Right ventricle myocardium inferior (tissue), 1 donor: ENCODE data around the gene RIT1. TPM values are rescaled to one million over a fixed set of nuclear protein-coding genes. Genes with fewer than 3 reads are reported as not detected.
"Not testable (repeated sequence)": the region's sequence is repeated elsewhere in the genome, so short reads cannot be mapped to it uniquely, and the experiment has no call there.

ENCODE experiments used
- ATAC-seq: fragments of 200-7000 bp; cut with Tn5 transposase; one replicate; pipeline ENCODE4 v1.9.1; 2020; ENCODE audit warnings: mild to moderate bottlenecking, moderate library complexity
- DNase-seq: peaks from one replicate; pipeline ENCODE4 v3.0.0; 2021; ENCODE audit errors: missing footprints
- intact Hi-C: fragments of 100-400 bp; cut with DNase I; formaldehyde crosslinking; loops from one replicate; pipeline ENCODE4 v1.11.0; 2022
- total RNA-seq: library from RNA; stranded (reverse); fragmentation: NEBNext Ultra II Directional; extraction: Animal tissue kit (Norgen Biotek cat#: 25700); gene quantifications from one replicate; pipeline ENCODE4 v1.2.1, GENCODE V29; 2021
- donor health status: DM: no; HTN: yes; CAD: no; lungs with severe emphysema.

The RIT1 gene
- total RNA-seq, 1 donor from 2014 or later, result 21.7 TPM

GRCh38 chr1:155904261-155904660, 6.9 kb downstream of the RIT1 start:
- intact Hi-C loops, result no loop called here
- DNase-seq (no peak), ATAC-seq (no peak)

GRCh38 chr1:155900161-155900560, 11.0 kb downstream of the RIT1 start:
- ATAC-seq (no peak), DNase-seq (no peak)

GRCh38 chr1:155899683-155900082, 11.5 kb downstream of the RIT1 start:
- intact Hi-C loops, result no loop called here
- DNase-seq (no peak), ATAC-seq (no peak)

More at GRCh38 chr1:155900161-155900560, 11.0 kb downstream of the RIT1 start:
- intact Hi-C loops, result no loop called here

GRCh38 chr1:155898888-155899287, 12.3 kb downstream of the RIT1 start:
- ATAC-seq, result no peak
- intact Hi-C loops, result no loop called here
- no peak for DNase-seq

- intact Hi-C loops, result no loop called here
These were observed 13.4 kb downstream of the RIT1 start for GRCh38 chr1:155897746-155898145.

GRCh38 chr1:155896476-155896875, 14.7 kb downstream of the RIT1 start:
- ATAC-seq, intact Hi-C loops, DNase-seq: not testable (repeated sequence)

More at GRCh38 chr1:155897746-155898145, 13.4 kb downstream of the RIT1 start:
- no peak for ATAC-seq
- no peak for DNase-seq

GRCh38 chr1:155895617-155896016, 15.5 kb downstream of the RIT1 start:
- ATAC-seq, intact Hi-C loops, DNase-seq: not testable (repeated sequence)

- intact Hi-C loops, result loop anchor here (2.0 kb wide), 1 partner anchor 33 kb away; no protein-coding TSS in a partner anchor
- no peak for DNase-seq
- no peak for ATAC-seq
These were observed 17.6 kb downstream of the RIT1 start for GRCh38 chr1:155893389-155894142.

- no peak for DNase-seq
- intact Hi-C loops, result loop anchor here (2.0 kb wide), 1 partner anchor 32 kb away; no protein-coding TSS in a partner anchor
- ATAC-seq, result no peak
These were observed 18.4 kb downstream of the RIT1 start for GRCh38 chr1:155892796-155893195.

GRCh38 chr1:155890251-155890650, 20.9 kb downstream of the RIT1 start:
- DNase-seq (no peak), ATAC-seq (no peak)
- intact Hi-C loops, result no loop called here

- intact Hi-C loops, result no loop called here
These were observed 21.6 kb downstream of the RIT1 start for GRCh38 chr1:155889566-155889965.

GRCh38 chr1:155888481-155888880, 22.7 kb downstream of the RIT1 start:
- DNase-seq (no peak), ATAC-seq (no peak)
- intact Hi-C loops, result no loop called here

More at GRCh38 chr1:155889566-155889965, 21.6 kb downstream of the RIT1 start:
- DNase-seq (no peak), ATAC-seq (no peak)

GRCh38 chr1:155884982-155885381, 26.2 kb downstream of the RIT1 start:
- ATAC-seq (no peak), DNase-seq (no peak)
- intact Hi-C loops, result no loop called here

- DNase-seq (no peak), ATAC-seq (peak; percentile 28)
- intact Hi-C loops, result no loop called here
These were observed 26.9 kb downstream of the RIT1 start for GRCh38 chr1:155884031-155884960.

- DNase-seq (no peak), ATAC-seq (no peak)
- intact Hi-C loops, result no loop called here
These were observed 28.4 kb downstream of the RIT1 start for GRCh38 chr1:155882766-155883165.

- DNase-seq (no peak), ATAC-seq (no peak)
- intact Hi-C loops, result no loop called here
These were observed 28.9 kb downstream of the RIT1 start for GRCh38 chr1:155882235-155882634.

- intact Hi-C loops, result no loop called here
- no peak for DNase-seq
These were observed 30.2 kb downstream of the RIT1 start for GRCh38 chr1:155880950-155881349.

GRCh38 chr1:155880251-155880650, 30.9 kb downstream of the RIT1 start:
- intact Hi-C loops, result no loop called here
- no peak for ATAC-seq

More at GRCh38 chr1:155880950-155881349, 30.2 kb downstream of the RIT1 start:
- no peak for ATAC-seq

GRCh38 chr1:155877945-155878344, 33.2 kb downstream of the RIT1 start:
- intact Hi-C loops, result no loop called here
- DNase-seq, result no peak
- no peak for ATAC-seq

More at GRCh38 chr1:155880251-155880650, 30.9 kb downstream of the RIT1 start:
- DNase-seq, result no peak
